ENCODE results near the gene RNU6-9.

Gene RNU6-9

GRCh38 chr19:940591-941291, 47.5 kb downstream of the RNU6-9 start:
- H3K4me3 ChIP-seq (ENCODE audit: low read depth in 1 of 2, low read length in 1 of 2): peak overlapping the region in 1 of 2 experiments; percentile 65
- H3K9me3 ChIP-seq: no peaks in the 10 kb centered on the region
- peaks cover 19 to 59% of the 10 kb centered on the region in 2 experiments for H3K4me1 ChIP-seq (ENCODE audit: control insufficient read depth in 1 of 2, insufficient read depth in 1 of 2, low read depth in 1 of 2, low read length in 1 of 2)
- TF ChIP-seq CTCF (IDR thresholded peaks at IDR 0.05): no peak
- peak overlapping the region; percentile 65 for H3K27ac ChIP-seq
- no peaks in the 10 kb centered on the region for H3K27me3 ChIP-seq
- peaks cover 56% of the 10 kb centered on the region for H3K36me3 ChIP-seq

- Histone ChIP-seq H3K27me3 (no peaks in the 10 kb centered on the region), H3K36me3 (peaks cover 49% of the 10 kb centered on the region), H3K4me1 (ENCODE audit: control insufficient read depth in 1 of 2, insufficient read depth in 1 of 2, low read depth in 1 of 2, low read length in 1 of 2) (peaks cover 19 to 53% of the 10 kb centered on the region in 2 experiments), H3K9me3 (no peaks in the 10 kb centered on the region), H3K4me3 (ENCODE audit: low read depth in 1 of 2, low read length in 1 of 2) (peak overlapping the region in 1 of 2 experiments; percentile 65), H3K27ac (peak overlapping the region; percentile 65)
- TF ChIP-seq CTCF (IDR thresholded peaks at IDR 0.05): no peak
These were observed 48.2 kb downstream of the RNU6-9 start for GRCh38 chr19:941292-942132.

GRCh38 chr19:942133-942645, 48.9 kb downstream of the RNU6-9 start:
- H3K27ac ChIP-seq: no peak overlapping the region
- H3K9me3 ChIP-seq: no peaks in the 10 kb centered on the region
- no peak overlapping the region for H3K4me3 ChIP-seq (ENCODE audit: low read depth in 1 of 2, low read length in 1 of 2)
- no peak for TF ChIP-seq CTCF (IDR thresholded peaks at IDR 0.05)
- peaks cover 46% of the 10 kb centered on the region for H3K36me3 ChIP-seq
- H3K4me1 ChIP-seq (ENCODE audit: control insufficient read depth in 1 of 2, insufficient read depth in 1 of 2, low read depth in 1 of 2, low read length in 1 of 2): peaks cover 20 to 55% of the 10 kb centered on the region in 2 experiments
- H3K27me3 ChIP-seq: no peaks in the 10 kb centered on the region

Measured in neutrophil (primary cell).